Psoas muscle (tissue), 8 donors: ENCODE results near the gene SMIM28. TPM values are rescaled to one million over a fixed set of nuclear protein-coding genes. Genes with fewer than 3 reads are reported as not detected.

ENCODE experiments used
- ATAC-seq, 4 donors: fragments of 200-7000 bp; cut with Tn5 transposase; one replicate each; pipeline ENCODE4 v1.9.1; 2020; ENCODE audit warnings: moderate library complexity in 3 of 4, mild to moderate bottlenecking in 2 of 4
- DNase-seq, 2 donors: peaks; one replicate each; pipeline ENCODE4 v3.0.0-alpha.2; 2020
- H3K27ac ChIP-seq: fragments of 200-600 bp; one replicate; pipeline ENCODE4 v1.8.0; 2022
- H3K27me3 ChIP-seq, 3 donors: fragments of 200-600 bp in 1 of 3; one replicate each; pipeline versions ENCODE4 v1.6.1 to v1.8.0; 2013 to 2022; ENCODE audit warnings: low read length in 2 of 3, mild to moderate bottlenecking in 2 of 3, moderate library complexity in 1 of 3; ENCODE audit not compliant: insufficient read depth in 3 of 3
- H3K36me3 ChIP-seq, 2 donors: fragments of 200-600 bp in 1 of 2; one replicate each; pipeline versions ENCODE4 v1.6.1 to v1.8.0; 2013 to 2022; ENCODE audit warnings: low read depth in 1 of 2, mild to moderate bottlenecking in 1 of 2, moderate library complexity in 1 of 2; ENCODE audit not compliant: insufficient read depth in 1 of 2
- H3K4me1 ChIP-seq: fragments of 200-600 bp; one replicate; pipeline ENCODE4 v1.8.0; 2022
- H3K4me3 ChIP-seq: fragments of 200-600 bp; one replicate; pipeline ENCODE4 v1.8.0; 2022; ENCODE audit warnings: mild to moderate bottlenecking
- H3K9me3 ChIP-seq: fragments of 200-600 bp; one replicate; pipeline ENCODE4 v1.8.0; 2022
- CTCF ChIP-seq: fragments of 200-600 bp; IDR thresholded peaks from one replicate; pipeline ENCODE4 v1.8.0; 2022; ENCODE audit warnings: antibody characterized with exemption
- WGBS, 3 donors: extraction: QIAGEN DNeasy Blood & Tissue Kit; methylation state at CpG; one replicate each; pipeline versions ENCODE4 v1.1.6 to v1.1.7; 2013; 5-methylcytosine and 5-hydroxymethylcytosine counted together
- intact Hi-C, 2 donors: fragments of 100-400 bp; cut with DNase I; formaldehyde crosslinking; loops; one replicate each; pipeline versions ENCODE4 v1.11.0 to v1.14.2; 2022
- polyA plus RNA-seq, 3 donors: library from polyadenylated mRNA; stranded (reverse); fragments of 200-250 nt; gene quantifications; one replicate each; pipeline ENCODE4 v1.2.3, GENCODE V29; 2013
- total RNA-seq, 4 donors: library from RNA; stranded (reverse); fragmentation: NEBNext Ultra II Directional in 2 of 4; extraction: Animal tissue kit (Norgen Biotek cat#: 25700) in 2 of 4; gene quantifications; one replicate each; pipeline versions ENCODE4 v1.2.1 to v1.2.4, GENCODE V29; 2021 to 2023
- donor health status: healthy with polysubstance abuse.
- donor health status: DM: no; HTN: no; CAD: no; lungs with moderate emphysema.
- donor health status: Bipolar disorder and iron deficiency.
- donor health status: healthy.
- donor health status: DM: yes; HTN: yes; CAD: no.
- donor health status: DM: no; HTN: no; CAD: no.
- donor health status: DM: no; HTN: no; CAD: no.
- donor health status: DM: yes; HTN: yes; CAD: no.

SMIM28 gene
- total and polyA plus RNA-seq, 7 donors: not detected

- peaks cover 16 to 61% of the 10 kb centered on the region in 2 donors for H3K36me3 ChIP-seq
- 72 to 83% (median 78%) methylated on average over 2 of the region's 2 CpGs for WGBS, 3 donors
These were observed 28.7 kb downstream of the SMIM28 start for GRCh38 chr6:138406443-138406842.

DNA sequence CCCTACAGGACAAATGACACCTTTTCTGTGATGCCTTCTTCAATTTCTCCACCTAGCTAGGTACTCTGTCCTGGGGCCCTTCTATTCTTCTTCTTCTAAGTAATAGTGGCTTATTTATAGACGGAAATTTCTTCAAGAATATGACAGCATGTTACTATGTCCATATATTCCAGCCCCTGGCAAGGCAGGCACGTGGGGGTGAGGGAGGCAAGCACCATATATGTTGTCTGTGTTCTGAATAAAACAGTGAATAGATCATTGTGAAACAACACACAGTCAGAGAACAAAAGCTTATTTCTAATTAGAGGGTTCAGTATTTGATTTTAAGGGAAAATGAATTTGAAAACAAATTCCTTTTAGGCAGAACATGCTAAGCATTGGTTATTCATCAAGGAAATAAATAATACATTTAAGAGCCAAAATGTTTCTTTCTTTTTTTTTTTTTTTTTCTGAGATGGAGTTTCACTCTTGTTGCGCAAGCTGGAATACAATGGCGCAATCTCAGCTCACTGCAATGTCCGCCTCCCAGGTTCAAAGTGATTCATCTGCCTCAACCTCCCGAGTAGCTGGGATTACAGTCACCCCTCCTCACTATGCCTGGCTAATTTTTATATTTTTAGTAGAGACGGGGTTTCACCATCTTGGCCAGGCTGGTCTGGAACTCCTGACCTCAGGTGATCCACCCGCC, 32.5 kb downstream of the SMIM28 start:
- intact Hi-C loops: no loop called here
- 85 to 91% (median 88%) methylated on average over 8 of the region's 8 CpGs for WGBS, 3 donors
- DNase-seq (peak in 1 of 2 donors; percentile 41), ATAC-seq (peak in 3 of 4 donors; percentile 46 to 75 (median 67))
- TF ChIP-seq CTCF: no peak
- Histone ChIP-seq H3K9me3 (no peaks in the 10 kb centered on the region), H3K36me3 (peaks cover 27 to 91% of the 10 kb centered on the region in 2 donors), H3K27ac (no peak overlapping the region), H3K4me3 (no peak overlapping the region), H3K27me3 (no peaks in the 10 kb centered on the region), H3K4me1 (peaks cover 13% of the 10 kb centered on the region)

More at GRCh38 chr6:138406443-138406842, 28.7 kb downstream of the SMIM28 start:
- Histone ChIP-seq H3K27ac (no peak overlapping the region), H3K4me3 (no peak overlapping the region), H3K4me1 (peaks cover 13% of the 10 kb centered on the region), H3K27me3 (no peaks in the 10 kb centered on the region), H3K9me3 (no peaks in the 10 kb centered on the region)
- DNase-seq: no peak
- intact Hi-C loops: loop anchor here in 1 of 2 donors (10.0 kb wide), 1 partner anchor 292 kb away; no protein-coding TSS in a partner anchor
- TF ChIP-seq CTCF: no peak
- ATAC-seq: no peak

- intact Hi-C loops: no loop called here
- no peak overlapping the region for H3K4me3 ChIP-seq
- ATAC-seq (no peak), DNase-seq (no peak)
- H3K4me1 ChIP-seq: peaks cover 4% of the 10 kb centered on the region
- H3K27ac ChIP-seq: no peak overlapping the region
- no peak for TF ChIP-seq CTCF
- 89 to 95% (median 89%) methylated on average over 6 of the region's 6 CpGs for WGBS, 3 donors
- H3K27me3 ChIP-seq: no peaks in the 10 kb centered on the region
- peaks cover 22 to 90% of the 10 kb centered on the region in 2 donors for H3K36me3 ChIP-seq
- H3K9me3 ChIP-seq: no peaks in the 10 kb centered on the region
These were observed 33.5 kb downstream of the SMIM28 start for GRCh38 chr6:138410972-138411880.

- Histone ChIP-seq H3K27ac (no peak overlapping the region), H3K4me1 (peaks cover 4% of the 10 kb centered on the region), H3K9me3 (no peaks in the 10 kb centered on the region), H3K4me3 (no peak overlapping the region), H3K36me3 (peaks cover 11 to 77% of the 10 kb centered on the region in 2 donors), H3K27me3 (no peaks in the 10 kb centered on the region)
- DNase-seq: no peak
- intact Hi-C loops: no loop called here
- ATAC-seq: peak in 1 of 4 donors; percentile 36
- WGBS, 3 donors: 71 to 83% (median 73%) methylated on average over 5 of the region's 5 CpGs
- TF ChIP-seq CTCF: no peak
These were observed 37.4 kb downstream of the SMIM28 start for GRCh38 chr6:138415125-138415524.
